ENCODE results near the gene AGAP1.
"Not testable (repeated sequence)": the region's sequence is repeated elsewhere in the genome, so short reads cannot be mapped to it uniquely, and the experiment has no call there.

Gene AGAP1

GRCh38 chr2:236127010-236127409 lies 633.2 kb downstream of the AGAP1 start:
- no peaks in the 10 kb centered on the region for H3K9me3 ChIP-seq (ENCODE audit: control insufficient read depth, insufficient read depth, low read length)
- WGBS (ENCODE audit: insufficient coverage, insufficient read length): no CpG with 5 or more reads among the region's 11 CpGs
- H3K27ac ChIP-seq (ENCODE audit: low read length): no peak overlapping the region
- DNase-seq (ENCODE audit: low read depth, low spot score): no peak
- H3K4me1 ChIP-seq (ENCODE audit: control insufficient read depth, insufficient read depth, low read length): peaks cover 9% of the 10 kb centered on the region; the same call in 1 of the 2 replicates
- H3K4me3 ChIP-seq (ENCODE audit: low read length): no peak overlapping the region
- H3K27me3 ChIP-seq (ENCODE audit: control insufficient read depth, insufficient read depth, low read length): no peaks in the 10 kb centered on the region
- H3K36me3 ChIP-seq (ENCODE audit: control insufficient read depth, insufficient read depth, low read length): no peaks in the 10 kb centered on the region; the same call in 1 of the 2 replicates

- no peaks in the 10 kb centered on the region for H3K27me3 ChIP-seq (ENCODE audit: control insufficient read depth, insufficient read depth, low read length)
- no CpG with 5 or more reads among the region's 17 CpGs for WGBS (ENCODE audit: insufficient coverage, insufficient read length)
- DNase-seq (ENCODE audit: low read depth, low spot score): no peak
- no peak overlapping the region for H3K4me3 ChIP-seq (ENCODE audit: low read length)
- H3K4me1 ChIP-seq (ENCODE audit: control insufficient read depth, insufficient read depth, low read length): peaks cover 9% of the 10 kb centered on the region; the same call in 1 of the 2 replicates
- no peak overlapping the region for H3K27ac ChIP-seq (ENCODE audit: low read length)
- H3K9me3 ChIP-seq (ENCODE audit: control insufficient read depth, insufficient read depth, low read length): no peaks in the 10 kb centered on the region
- no peaks in the 10 kb centered on the region; the same call in 1 of the 2 replicates for H3K36me3 ChIP-seq (ENCODE audit: control insufficient read depth, insufficient read depth, low read length)
Observed at GRCh38 chr2:236128321-236128720, 634.5 kb downstream of the AGAP1 start.

- no peak overlapping the region for H3K4me3 ChIP-seq (ENCODE audit: low read length)
- no peaks in the 10 kb centered on the region for H3K9me3 ChIP-seq (ENCODE audit: control insufficient read depth, insufficient read depth, low read length)
- H3K27me3 ChIP-seq (ENCODE audit: control insufficient read depth, insufficient read depth, low read length): no peaks in the 10 kb centered on the region
- no peak for DNase-seq (ENCODE audit: low read depth, low spot score)
- no peaks in the 10 kb centered on the region; the same call in 1 of the 2 replicates for H3K36me3 ChIP-seq (ENCODE audit: control insufficient read depth, insufficient read depth, low read length)
- peaks cover 9% of the 10 kb centered on the region for H3K4me1 ChIP-seq (ENCODE audit: control insufficient read depth, insufficient read depth, low read length)
- no CpG with 5 or more reads among the region's 4 CpGs for WGBS (ENCODE audit: insufficient coverage, insufficient read length)
- no peak overlapping the region for H3K27ac ChIP-seq (ENCODE audit: low read length)
Observed at GRCh38 chr2:236129935-236130334, 636.1 kb downstream of the AGAP1 start.

DNA sequence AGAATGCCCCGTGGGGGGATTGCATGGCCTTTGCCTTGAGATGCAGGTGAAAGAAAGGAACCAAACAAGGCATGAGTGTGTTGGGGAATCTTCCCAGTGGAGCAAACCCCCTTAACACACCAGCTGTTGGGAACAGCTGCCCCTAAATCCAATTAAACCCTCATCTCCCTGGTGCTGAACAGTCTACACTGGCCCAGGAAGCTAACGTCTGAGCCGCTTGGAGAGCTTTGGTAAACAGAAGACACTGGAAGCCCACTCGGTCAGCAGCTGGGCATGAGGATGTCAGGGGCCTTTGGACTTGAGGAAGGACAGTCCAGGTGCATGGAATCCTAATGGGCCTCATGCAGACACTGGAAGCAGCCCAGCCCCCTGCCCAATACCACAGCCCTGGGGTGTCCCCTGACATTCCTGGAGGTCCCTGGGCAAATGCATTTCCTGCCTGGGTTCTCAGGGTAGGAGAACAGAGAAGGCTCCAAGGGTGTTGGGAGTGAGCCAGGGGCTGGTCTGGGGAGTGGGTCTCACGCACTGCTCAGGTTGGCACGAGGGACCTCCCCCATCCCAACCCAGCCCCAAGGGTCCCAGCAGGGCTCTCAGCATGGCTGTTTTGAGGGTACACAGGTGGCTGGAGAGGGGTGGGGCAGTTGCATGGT lies 636.6 kb downstream of the AGAP1 start:
- Histone ChIP-seq H3K4me3 (ENCODE audit: low read length) (no peak overlapping the region), H3K9me3 (ENCODE audit: control insufficient read depth, insufficient read depth, low read length) (no peaks in the 10 kb centered on the region), H3K27me3 (ENCODE audit: control insufficient read depth, insufficient read depth, low read length) (no peaks in the 10 kb centered on the region), H3K27ac (ENCODE audit: low read length) (no peak overlapping the region), H3K4me1 (ENCODE audit: control insufficient read depth, insufficient read depth, low read length) (peaks cover 9% of the 10 kb centered on the region), H3K36me3 (ENCODE audit: control insufficient read depth, insufficient read depth, low read length) (no peaks in the 10 kb centered on the region; the same call in 1 of the 2 replicates)
- no peak for DNase-seq (ENCODE audit: low read depth, low spot score)
- WGBS (ENCODE audit: insufficient coverage, insufficient read length): no CpG with 5 or more reads among the region's 6 CpGs

DNA sequence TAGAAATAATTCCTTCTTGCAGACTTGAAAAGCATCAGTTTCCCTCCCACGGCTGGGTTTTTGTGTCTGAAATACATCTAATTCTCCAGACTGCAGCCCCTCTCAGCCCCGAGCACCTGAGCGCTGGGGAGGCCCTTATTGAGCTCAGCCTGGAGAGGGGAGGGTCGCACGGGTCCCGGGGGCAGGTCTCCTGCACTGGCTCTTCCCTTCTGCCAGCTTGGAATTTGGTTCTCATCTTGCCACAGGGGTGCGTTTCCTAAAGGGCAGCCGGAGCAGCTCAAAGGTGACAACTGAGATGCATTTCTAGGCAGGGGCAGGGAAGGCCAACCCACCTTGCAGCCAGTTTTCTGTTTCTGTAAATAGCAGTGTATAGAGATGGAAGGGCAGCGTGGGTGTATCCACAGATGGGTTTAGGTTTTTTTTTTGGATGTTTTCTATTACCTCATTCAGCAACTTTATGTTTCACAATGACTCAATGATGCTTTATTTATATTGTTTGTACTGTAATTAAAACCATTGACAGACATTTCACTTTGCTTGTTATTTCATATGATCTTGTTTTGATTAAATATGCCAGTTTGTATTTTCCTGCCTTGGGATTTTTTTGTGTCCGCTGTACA lies 637.3 kb downstream of the AGAP1 start:
- no peak for DNase-seq (ENCODE audit: low read depth, low spot score)
- WGBS (ENCODE audit: insufficient coverage, insufficient read length): no CpG with 5 or more reads among the region's 10 CpGs
- Histone ChIP-seq H3K27me3 (ENCODE audit: control insufficient read depth, insufficient read depth, low read length) (no peaks in the 10 kb centered on the region), H3K4me1 (ENCODE audit: control insufficient read depth, insufficient read depth, low read length) (peaks cover 9% of the 10 kb centered on the region), H3K4me3 (ENCODE audit: low read length) (no peak overlapping the region), H3K9me3 (ENCODE audit: control insufficient read depth, insufficient read depth, low read length) (no peaks in the 10 kb centered on the region), H3K36me3 (ENCODE audit: control insufficient read depth, insufficient read depth, low read length) (no peaks in the 10 kb centered on the region; the same call in 1 of the 2 replicates), H3K27ac (ENCODE audit: low read length) (no peak overlapping the region)

- Histone ChIP-seq H3K36me3 (ENCODE audit: control insufficient read depth, insufficient read depth, low read length) (no peaks in the 10 kb centered on the region; the same call in 1 of the 2 replicates), H3K27me3 (ENCODE audit: control insufficient read depth, insufficient read depth, low read length) (no peaks in the 10 kb centered on the region), H3K4me3 (ENCODE audit: low read length) (no peak overlapping the region), H3K4me1 (ENCODE audit: control insufficient read depth, insufficient read depth, low read length) (peaks cover 6% of the 10 kb centered on the region), H3K9me3 (ENCODE audit: control insufficient read depth, insufficient read depth, low read length) (no peaks in the 10 kb centered on the region), H3K27ac (ENCODE audit: low read length) (no peak overlapping the region)
- DNase-seq (ENCODE audit: low read depth, low spot score): no peak
- no CpG with 5 or more reads among the region's 12 CpGs for WGBS (ENCODE audit: insufficient coverage, insufficient read length)
Observed at GRCh38 chr2:236133410-236134012, 639.7 kb downstream of the AGAP1 start.

DNA sequence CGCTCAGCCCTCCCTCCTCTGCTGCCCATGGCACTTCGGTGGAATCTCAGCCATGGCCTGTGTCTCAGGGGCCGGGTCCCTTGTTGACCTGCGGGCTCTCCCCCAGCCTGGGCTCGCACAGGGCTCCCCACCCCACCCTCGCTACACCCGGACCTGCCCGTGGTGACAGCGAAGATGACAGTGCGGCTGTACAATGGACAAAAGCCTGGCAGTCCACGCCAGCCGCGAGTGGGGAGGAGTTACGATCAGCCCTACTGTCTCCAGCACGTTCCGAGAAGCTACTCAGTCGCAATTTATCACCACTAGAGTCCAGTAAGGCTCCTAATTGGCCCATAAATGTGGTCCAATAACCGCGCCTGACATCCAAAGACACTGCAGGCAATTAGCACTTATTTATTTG lies 642.7 kb downstream of the AGAP1 start:
- H3K27ac ChIP-seq (ENCODE audit: low read length): no peak overlapping the region
- H3K36me3 ChIP-seq (ENCODE audit: control insufficient read depth, insufficient read depth, low read length): no peaks in the 10 kb centered on the region
- no peak overlapping the region for H3K4me3 ChIP-seq (ENCODE audit: low read length)
- WGBS (ENCODE audit: insufficient coverage, insufficient read length): no CpG with 5 or more reads among the region's 19 CpGs
- no peak for DNase-seq (ENCODE audit: low read depth, low spot score)
- H3K9me3 ChIP-seq (ENCODE audit: control insufficient read depth, insufficient read depth, low read length): no peaks in the 10 kb centered on the region
- H3K4me1 ChIP-seq (ENCODE audit: control insufficient read depth, insufficient read depth, low read length): no peaks in the 10 kb centered on the region; the same call in 1 of the 2 replicates
- H3K27me3 ChIP-seq (ENCODE audit: control insufficient read depth, insufficient read depth, low read length): no peaks in the 10 kb centered on the region

GRCh38 chr2:236137066-236137465 lies 643.2 kb downstream of the AGAP1 start:
- no CpG with 5 or more reads among the region's 10 CpGs for WGBS (ENCODE audit: insufficient coverage, insufficient read length)
- H3K36me3 ChIP-seq (ENCODE audit: control insufficient read depth, insufficient read depth, low read length): no peaks in the 10 kb centered on the region
- DNase-seq (ENCODE audit: low read depth, low spot score): no peak

GRCh38 chr2:236141616-236142015 lies 647.8 kb downstream of the AGAP1 start:
- WGBS (ENCODE audit: insufficient coverage, insufficient read length): no CpG with 5 or more reads among the region's 11 CpGs
- not testable (repeated sequence) for H3K4me3 ChIP-seq (ENCODE audit: low read length); H3K9me3 ChIP-seq (ENCODE audit: control insufficient read depth, insufficient read depth, low read length); H3K36me3 ChIP-seq (ENCODE audit: control insufficient read depth, insufficient read depth, low read length); H3K27ac ChIP-seq (ENCODE audit: low read length); DNase-seq (ENCODE audit: low read depth, low spot score); H3K27me3 ChIP-seq (ENCODE audit: control insufficient read depth, insufficient read depth, low read length); H3K4me1 ChIP-seq (ENCODE audit: control insufficient read depth, insufficient read depth, low read length)

More at GRCh38 chr2:236137066-236137465, 643.2 kb downstream of the AGAP1 start:
- Histone ChIP-seq H3K27ac (ENCODE audit: low read length) (no peak overlapping the region), H3K27me3 (ENCODE audit: control insufficient read depth, insufficient read depth, low read length) (no peaks in the 10 kb centered on the region), H3K4me1 (ENCODE audit: control insufficient read depth, insufficient read depth, low read length) (no peaks in the 10 kb centered on the region; the same call in 1 of the 2 replicates), H3K4me3 (ENCODE audit: low read length) (no peak overlapping the region), H3K9me3 (ENCODE audit: control insufficient read depth, insufficient read depth, low read length) (no peaks in the 10 kb centered on the region)

DNA sequence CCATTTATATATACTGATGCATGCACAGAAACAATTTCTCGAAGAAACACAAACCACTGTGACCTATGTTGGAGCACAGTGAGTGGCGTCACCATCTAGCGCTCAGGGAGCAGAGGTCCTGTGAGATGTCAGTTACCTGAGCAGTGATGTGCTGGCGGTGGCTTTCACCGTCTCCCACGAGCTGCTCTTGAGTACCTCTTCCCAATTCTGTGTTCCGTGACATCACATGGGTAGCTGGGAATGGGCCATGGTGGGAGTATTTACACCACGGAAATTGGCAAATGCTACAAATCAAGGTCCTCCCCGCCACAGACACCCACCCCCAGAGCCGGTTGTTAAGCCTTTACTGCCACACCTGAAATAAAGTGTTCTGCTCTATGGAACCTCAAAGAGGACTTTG lies 650.0 kb downstream of the AGAP1 start:
- H3K9me3 ChIP-seq (ENCODE audit: control insufficient read depth, insufficient read depth, low read length): no peaks in the 10 kb centered on the region
- no peak for DNase-seq (ENCODE audit: low read depth, low spot score)
- H3K4me3 ChIP-seq (ENCODE audit: low read length): no peak overlapping the region
- no CpG with 5 or more reads among the region's 10 CpGs for WGBS (ENCODE audit: insufficient coverage, insufficient read length)
- no peak overlapping the region for H3K27ac ChIP-seq (ENCODE audit: low read length)
- H3K4me1 ChIP-seq (ENCODE audit: control insufficient read depth, insufficient read depth, low read length): peaks cover 2% of the 10 kb centered on the region; the same call in 1 of the 2 replicates
- H3K36me3 ChIP-seq (ENCODE audit: control insufficient read depth, insufficient read depth, low read length): no peaks in the 10 kb centered on the region
- no peaks in the 10 kb centered on the region for H3K27me3 ChIP-seq (ENCODE audit: control insufficient read depth, insufficient read depth, low read length)

Measured in iPS DF 6.9 (cell line).